ENCODE results near the gene PIH1D2.
"Not testable (repeated sequence)": the region's sequence is repeated elsewhere in the genome, so short reads cannot be mapped to it uniquely, and the experiment has no call there.

PIH1D2 gene, protein sequence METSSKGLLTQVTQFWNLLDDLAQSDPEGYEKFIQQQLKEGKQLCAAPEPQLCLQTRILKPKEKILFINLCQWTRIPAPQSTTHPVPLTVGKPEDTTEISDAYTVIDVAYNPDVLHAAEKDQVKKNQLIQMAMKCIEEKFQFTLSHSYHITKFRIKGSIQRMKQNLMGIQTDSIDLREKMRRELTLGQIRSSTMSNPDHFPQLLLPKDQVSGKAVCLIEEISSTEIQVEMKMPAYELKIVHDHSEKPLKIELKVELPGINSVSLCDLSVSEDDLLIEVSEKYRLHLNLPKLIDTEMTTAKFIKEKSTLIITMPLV

DNA sequence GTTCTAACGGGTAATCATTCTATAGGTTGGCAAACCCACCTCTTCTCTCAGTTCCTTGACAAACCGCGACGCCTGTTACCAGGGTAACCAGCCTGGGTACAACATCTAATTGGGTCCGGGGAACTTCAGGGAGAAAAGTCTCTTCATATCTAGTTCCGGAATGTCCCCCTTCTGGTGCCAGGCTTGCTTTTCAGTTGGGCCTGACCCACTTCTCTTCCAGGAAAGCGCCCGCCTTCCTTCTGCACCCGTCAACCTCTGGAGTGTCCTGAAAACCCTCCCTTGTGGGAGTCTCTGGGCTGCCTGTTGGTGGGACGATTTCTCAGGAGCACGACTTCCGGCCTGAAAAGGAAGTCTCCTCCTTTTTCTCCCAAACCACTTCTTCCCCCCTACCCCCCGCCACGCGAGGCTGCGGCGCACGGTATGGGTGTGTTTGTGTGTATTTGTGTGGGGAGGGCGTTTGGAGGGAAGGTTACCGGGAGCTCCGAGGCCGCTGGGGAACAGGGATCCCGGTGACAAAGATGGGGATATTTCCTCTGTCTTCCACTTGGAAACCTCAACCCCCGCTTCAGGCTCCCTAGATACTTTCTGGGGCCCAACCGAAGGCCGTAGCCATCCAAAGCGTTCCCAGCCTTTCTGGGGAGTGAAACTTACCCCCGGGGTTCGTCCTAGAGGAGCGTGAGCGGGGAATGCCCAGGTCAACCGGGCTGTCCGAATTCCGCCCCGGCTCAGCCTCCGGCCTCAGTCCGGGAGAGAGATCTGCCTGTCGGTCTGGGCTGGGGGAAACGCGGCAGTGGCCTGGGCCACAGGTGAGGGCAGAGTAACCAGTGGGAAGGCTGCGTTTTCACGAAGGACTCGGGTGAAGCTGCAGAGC, at the start of gene PIH1D2, which contains the start of gene NKAPD1:
PIH1D2 (minus strand) TSS at position 77 of the 871 bp plus-strand sequence. CDS start 843 bp downstream, outside the sequence.
NKAPD1 (plus strand) TSS at position 359 of the 871 bp plus-strand sequence. CDS start 1,276 bp downstream, outside the sequence.
- peak; percentile 44 for DNase-seq (ENCODE audit: low read depth)

DNA sequence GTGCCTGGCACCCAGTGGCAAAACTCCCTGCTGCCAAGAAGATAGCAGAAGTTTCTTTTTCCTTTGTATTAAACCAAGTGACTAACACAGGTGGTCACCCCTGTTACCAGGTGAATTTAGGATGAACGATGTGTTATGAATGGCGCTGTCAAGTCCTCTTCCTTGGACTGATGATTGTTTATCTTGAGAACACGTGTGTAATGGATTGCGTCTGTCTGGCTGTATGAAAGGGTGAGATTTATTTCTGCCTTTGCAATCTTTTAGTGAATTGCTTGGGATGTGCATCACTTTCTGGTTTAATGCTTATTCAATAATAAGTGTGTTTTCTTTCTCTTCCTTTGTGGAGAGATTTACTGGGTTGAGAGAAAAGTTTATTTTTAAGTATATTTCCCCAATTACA, 49.3 kb upstream of the PIH1D2 start:
- DNase-seq (ENCODE audit: low read depth), result no peak

DNA sequence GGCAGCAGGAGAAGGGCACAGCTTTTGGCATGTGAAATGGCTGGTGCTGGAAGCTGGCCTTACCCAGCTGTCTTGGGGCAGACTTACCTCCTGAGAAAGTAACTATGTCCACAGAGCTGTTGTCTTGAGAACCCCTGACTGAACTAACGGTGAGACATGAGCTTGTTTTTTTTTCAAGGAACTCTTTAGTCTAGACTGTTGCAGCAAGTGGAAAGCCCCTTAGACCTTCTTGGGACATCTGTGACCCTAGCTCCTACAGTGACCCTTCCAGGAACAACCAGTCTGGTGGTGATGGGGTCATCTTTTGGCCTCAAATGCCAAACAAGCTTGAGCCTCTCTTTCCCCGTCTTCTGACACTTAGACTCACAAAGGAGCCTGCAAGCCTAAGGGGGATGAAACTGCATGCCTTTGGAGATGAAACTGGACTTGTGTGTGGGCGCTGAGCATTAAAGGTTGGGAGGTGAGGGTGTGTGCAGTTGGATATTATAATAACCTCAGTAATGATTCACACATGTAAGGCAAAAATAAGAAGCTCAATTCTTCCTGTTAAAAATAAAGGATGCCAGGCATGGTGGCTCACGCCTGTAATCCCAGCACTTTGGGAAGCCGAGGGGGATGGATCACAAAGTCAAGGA, 48.3 kb upstream of the PIH1D2 start:
- DNase-seq (ENCODE audit: low read depth), result no peak

DNA sequence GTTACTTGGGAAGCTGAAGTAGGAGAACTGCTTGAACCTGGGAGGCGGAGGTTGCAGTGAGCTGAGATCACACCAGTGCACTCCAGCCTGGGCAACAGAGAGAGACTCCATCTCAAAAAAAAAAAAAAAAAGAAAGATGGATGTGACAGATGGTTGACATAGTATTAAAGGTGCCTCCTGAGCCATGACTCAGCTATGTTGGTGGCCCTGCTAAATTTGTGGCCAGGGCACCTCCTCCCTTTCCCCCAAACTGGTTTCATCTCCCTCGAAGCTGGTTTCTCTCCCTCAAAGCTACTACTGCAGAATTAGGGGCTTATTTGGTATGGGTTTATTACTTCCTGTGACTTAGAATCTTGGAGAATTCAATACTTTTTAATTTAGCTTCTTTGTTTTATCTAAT, 44.4 kb upstream of the PIH1D2 start:
- no peak for DNase-seq (ENCODE audit: low read depth)

DNA sequence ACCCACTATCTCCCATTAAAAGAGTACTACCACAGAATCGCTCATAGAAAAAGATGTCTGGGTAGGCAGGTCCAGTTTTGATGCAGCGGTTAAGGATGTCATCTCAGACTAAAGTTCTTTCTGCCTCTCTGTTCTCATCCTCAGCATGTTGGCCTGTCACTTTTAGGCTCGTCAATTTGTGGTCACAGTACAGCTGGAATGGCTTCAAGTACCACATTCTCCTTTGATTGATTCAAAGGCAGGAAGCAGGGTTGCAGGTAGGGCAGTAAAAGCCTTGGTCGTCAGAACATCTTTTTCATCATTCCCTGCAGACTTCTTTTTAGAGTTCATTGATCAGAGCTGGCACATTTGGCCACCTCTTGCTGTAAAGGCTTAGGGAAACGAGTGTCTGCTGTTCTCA, 41.6 kb upstream of the PIH1D2 start:
- no peak for DNase-seq (ENCODE audit: low read depth)

DNA sequence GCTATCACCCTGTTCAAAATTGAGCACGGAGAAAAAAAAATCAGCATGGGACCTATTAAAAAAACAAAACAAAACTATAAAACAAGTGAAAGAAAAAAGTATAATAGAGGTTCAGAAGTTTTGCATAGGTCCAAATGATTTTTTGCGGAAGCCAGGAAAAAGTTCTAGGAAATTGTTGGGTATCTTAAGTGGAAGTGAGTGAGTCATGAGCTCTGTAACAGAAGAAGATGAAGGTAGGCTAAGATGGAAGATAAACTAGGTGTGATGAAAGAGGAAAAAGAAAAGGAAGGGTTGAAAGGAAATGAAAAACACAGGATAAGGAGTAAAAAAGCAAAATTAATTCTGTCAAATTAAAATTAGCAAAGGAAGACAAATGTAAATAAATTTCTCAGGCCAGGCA, 40.6 kb upstream of the PIH1D2 start:
- no peak for DNase-seq (ENCODE audit: low read depth)

DNA sequence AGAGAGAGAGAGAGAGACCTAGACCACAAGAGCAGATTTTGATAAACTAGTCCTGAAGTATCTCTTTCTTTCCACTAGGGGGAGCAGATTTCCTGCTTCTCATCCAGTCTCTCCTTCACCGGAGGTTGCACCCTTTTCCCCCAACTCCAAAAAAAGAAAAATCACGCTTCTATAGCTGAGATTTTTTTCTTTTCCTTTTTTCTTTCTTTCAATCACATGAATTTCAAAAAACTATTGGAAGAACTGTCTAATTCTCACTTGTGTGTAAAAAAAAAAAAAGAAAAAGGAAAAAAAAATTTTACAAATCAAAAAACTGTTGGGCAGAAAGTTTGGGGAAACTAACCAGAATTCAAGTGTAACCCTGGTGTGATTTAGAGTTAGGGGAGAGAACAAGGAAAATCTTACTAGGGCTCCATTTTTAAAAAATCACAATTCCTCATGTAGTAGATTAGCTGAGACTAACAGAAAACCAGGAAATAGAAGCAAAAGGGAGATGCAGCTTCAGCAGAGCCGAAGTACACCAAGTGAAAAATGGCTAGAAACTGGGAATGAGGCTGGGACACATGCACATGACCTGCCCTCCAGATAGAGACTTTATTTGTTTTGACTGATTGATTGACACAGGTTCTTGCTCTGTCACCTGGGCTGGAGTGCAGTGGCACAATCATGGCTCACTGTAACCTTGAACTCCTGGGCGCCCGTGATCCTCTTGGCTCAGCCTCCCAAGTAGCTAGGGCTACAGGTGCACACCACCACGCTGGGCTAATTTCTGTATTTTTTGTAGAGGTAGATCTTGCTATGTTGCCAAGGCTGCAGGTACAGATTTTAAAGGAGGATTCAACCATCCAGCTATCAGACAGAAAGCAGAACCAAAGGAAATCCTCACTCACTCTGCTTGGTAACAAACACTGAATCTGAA, 40.0 kb upstream of the PIH1D2 start:
- DNase-seq (ENCODE audit: low read depth), result peak; percentile 64

DNA sequence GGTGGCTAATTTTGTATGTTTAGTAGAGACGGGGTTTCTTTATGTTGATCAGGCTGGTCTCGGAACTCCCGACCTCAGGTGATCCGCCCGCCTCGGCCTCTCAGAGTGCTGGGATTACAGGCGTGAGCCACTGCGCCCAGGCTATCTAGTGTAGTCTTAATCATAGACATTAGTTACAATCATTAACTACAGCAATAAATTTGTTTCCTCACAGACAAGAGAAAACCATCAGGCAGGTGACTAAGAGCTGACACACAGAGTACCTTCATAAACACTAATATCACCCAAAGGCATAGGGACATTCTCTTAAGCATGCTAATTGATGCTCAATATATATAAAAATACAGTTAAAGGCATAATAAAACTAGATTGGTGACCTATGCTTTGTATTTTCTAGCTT, 32.3 kb upstream of the PIH1D2 start:
- no peak for DNase-seq (ENCODE audit: low read depth)

DNA sequence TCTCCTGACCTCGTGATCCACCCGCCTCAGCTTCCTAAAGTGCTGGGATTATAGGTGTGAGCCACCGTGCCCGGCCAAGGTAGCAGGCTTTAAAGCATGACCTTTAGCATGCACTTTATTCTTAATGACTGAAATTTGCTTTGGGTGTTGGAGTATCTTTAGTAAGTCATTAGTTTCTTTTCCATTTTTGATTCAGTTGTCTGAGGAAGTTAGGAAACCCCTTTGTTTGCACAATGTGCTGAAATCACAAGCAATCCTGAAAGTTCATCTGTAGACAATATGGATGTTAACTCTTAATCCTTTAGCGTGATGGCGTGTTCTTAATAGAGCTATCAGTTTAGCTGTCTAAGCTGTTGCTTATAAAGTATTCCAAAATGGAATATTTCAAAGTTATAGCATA, 29.6 kb upstream of the PIH1D2 start:
- no peak for DNase-seq (ENCODE audit: low read depth)

DNA sequence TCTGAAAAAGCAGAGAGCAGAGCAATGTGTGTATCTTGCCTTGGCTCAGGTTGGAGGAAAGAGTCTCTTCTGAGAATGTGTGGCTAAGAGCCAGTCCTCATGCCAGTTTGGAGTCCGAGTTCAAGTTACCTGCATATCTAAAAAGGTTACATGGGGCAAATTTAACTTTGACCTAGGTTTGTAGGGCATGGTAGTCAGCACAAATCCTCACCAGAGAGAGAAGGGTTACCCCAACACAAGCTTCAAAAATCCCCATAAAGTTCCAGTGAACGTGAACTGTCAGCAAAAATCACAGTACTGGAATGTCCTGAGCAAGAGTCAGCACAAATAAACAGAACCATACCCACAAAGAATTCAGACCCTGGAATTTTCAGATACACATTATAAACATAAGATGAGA, 26.6 kb upstream of the PIH1D2 start:
- DNase-seq (ENCODE audit: low read depth), result no peak

DNA sequence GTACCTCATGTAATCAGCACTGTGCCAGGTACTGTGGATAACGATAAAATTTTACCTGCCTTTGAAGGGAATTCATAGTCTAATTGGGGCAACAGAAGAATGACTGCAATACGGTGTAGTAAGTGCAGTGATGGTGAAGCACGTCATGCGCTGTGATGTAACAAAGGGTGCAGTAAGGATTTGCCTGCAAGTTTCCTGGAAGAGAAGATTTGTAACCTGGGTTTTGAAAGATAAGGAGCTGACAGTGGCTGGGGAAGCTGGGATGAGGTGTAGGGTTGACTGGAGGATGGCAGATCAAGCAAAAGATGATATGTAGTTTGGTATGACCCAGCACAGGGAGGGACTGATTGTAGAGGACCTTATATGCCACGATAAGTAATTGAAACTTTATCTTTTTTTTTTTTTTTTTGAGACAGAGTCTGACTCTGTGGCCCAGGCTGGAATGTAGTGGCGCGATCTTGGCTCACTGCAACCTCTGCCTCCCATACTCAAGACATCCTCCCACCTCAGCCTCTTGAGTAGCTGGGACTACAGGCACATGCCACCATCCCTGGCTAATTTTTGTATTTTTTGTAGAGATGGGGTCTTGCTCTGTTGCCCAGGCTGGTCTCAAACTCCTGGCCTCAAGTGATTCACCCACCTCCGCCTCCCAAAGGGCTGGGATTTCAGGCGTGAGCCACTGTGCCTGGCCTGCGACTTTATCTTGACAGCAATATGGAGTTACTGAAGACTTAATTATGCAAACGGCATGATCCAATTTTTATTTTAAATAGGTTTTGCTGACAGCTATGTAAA, 24.1 kb upstream of the PIH1D2 start:
- DNase-seq (ENCODE audit: low read depth), result no peak

DNA sequence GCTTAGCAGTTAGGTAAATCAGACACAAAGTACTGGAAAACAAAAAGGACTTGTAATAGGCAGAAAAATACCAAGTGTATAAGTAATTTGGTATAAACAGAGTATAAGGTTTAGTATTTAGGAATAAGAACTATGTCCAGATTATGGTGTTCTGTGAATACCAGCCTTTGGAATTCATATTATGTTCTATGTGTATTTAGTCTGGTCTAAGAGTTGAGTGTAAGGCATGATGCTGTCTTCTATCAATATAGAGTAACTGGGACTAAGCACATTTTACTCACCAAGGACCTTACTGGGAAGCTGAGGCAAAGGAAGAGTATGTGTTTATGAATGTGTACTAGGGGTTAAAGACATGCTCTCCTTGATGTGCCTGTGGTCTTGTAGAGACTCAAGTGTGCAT, 22.4 kb upstream of the PIH1D2 start:
- DNase-seq (ENCODE audit: low read depth), result no peak

DNA sequence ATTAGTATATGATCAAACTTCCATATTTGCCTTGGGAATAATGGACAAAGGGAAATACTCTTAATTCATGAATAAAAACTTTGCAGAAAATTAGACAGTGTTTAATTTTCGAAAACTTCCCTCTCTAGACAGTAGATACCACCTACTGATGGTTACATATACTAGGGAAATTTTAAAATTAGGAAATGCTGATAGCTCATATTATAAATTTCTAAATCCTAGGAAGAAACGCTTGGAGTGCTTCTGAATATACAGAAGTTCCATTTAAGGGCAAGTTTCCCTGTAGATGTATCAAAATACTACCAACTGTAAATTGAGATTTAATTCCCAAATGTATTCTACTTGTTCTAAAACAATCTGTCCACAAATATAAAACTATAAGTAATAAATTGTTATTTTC, 21.5 kb upstream of the PIH1D2 start:
- not testable (repeated sequence) for DNase-seq (ENCODE audit: low read depth)

DNA sequence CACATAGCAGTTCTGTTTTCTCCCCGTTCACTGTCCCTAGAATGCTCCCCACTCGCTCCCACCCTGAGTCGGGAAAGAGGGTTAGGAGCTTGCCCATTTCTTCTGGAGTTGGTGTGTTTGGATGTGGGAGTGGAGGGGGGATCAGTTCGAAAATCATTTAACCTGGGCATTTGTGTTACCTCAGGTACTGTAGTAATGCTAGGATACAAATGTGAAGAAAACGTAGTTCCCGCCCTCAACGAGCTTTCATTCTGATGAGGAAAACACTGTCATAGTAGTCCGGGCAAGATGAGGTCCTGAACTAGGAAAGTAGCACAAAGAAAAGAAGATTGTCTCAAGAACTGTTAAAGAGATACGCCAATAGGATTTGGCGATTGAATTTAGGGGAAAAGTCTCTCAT, 13.4 kb upstream of the PIH1D2 start:
- DNase-seq (ENCODE audit: low read depth), result no peak

DNA sequence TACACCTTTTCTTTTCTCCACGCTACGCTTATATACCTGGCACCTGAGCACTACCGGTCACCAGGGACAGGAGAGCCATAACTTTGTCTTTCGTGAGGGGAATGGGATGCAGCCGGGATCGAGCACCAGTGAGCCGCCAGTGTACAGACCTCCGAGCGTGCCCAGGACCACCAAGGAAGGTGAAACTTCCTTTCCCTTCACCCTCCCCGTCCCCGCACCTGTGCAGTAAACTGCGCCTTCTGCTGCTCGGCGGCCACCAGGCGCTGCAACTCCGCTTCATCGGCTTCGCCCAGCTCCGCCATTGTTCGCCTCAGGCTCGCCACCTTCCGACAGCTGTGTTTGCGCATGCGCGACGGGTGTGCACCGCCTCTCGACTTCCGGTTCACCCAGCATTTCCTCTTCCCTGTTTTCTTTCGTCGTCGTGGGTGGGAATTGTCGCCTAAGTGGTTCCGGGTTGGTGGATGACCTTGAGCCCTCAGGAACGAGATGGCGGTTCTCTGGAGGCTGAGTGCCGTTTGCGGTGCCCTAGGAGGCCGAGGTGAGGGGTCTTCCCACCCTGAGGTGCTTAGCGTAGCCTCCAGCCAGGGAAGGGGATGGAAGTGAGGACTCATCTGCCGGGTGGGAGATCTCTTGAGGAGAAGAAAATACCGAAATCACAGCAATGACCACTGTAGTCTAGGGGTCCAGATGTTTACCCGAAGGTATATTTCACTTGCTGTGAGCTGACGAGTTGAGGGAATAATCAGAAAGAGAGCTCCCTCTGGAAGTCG, 12.8 kb upstream of the PIH1D2 start, which contains the start of the genes SDHD and TIMM8B:
SDHD (plus strand) TSS at position 452 of the 770 bp plus-strand sequence; CDS start at position 487, 35 bp downstream.
TIMM8B (minus strand) TSS at position 335 of the 770 bp plus-strand sequence; CDS start at position 302, 33 bp downstream.
- DNase-seq (ENCODE audit: low read depth), result peak; percentile 94

DNA sequence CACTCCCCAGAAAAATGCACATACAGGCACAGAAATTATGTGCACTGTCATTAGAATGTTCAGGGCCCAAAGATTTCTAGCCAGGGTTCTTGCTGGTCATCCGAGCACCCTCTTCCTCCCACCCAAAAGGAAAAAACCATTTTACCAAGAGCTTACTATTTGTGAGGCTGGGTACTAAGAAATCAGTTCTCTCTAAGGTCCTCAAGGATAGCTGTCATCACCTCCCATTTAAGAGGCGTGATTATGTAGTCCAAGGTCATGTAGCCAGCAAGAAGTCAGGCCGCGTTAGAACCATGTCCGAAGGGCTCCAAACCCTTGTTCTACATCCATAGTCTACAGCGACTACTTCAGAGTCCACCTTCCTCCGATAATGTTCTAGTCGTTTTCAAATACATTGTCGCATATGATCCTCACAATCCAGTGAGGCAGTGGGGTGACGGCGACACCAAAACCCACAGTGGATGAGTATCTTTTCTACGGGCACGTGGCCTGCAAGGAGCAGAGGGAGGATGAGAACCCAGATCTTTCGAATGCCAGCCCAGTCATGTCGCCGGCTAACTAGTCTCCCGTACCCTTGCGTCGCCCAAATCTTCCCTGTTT, 12.1 kb upstream of the PIH1D2 start:
- DNase-seq (ENCODE audit: low read depth), result no peak

DNA sequence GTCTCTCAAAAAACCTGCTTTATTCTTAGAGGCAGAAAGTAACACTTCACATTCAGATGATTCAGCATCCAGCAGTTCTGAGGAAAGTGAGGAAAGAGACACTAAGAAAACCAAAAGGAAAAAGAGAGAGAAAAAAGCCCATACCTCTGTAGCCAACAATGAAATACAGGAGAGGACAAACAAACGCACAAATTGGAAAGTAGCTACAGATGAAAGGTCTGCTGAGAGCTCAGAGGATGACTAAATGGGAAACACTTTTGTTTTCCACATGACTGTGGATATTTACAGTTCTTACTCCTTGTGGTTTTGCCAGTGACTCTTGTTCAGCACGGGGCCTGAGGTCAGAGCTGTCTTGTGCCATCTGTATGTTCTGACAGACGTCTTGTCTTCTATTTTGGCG, 8.9 kb upstream of the PIH1D2 start:
- DNase-seq (ENCODE audit: low read depth), result no peak

DNA sequence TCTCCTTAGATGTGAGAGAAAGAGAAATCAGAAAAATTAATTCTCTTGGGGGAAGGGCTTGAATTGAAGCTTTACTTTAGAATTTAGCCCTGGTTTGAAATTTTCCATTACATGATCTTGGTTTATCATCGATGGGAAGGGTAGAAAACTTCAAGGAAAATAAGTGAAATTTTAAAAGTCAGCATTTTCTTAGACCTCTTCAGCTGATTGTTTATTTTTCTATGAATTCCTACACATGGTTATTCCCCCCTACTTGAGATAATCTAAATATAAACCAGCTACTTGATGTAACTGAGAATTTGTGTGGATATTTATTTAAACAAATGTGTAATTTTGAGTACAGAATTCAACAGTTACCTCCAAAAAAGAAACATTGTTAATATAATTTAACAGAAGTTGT, 10.9 kb downstream of the PIH1D2 start:
- DNase-seq (ENCODE audit: low read depth), result no peak

DNA sequence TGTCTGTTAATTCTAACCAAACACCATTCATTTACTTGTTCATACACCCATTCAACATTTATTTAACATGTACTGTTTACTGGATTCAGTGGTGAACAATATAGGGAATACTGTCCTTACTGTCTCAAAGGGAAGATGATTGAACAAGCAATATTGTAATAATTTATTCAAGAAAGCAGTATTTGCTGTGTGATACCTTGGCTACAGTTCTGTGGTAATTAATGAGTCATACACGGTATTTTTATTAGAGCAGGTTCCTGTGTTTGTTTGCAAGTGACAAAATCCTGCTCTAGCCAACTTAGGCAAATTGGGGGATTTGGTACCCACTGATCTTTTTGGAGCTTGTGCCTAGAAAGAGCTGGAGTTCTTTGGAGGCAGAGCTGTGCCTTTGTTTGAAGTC, 15.7 kb downstream of the PIH1D2 start:
- DNase-seq (ENCODE audit: low read depth), result no peak

Data from CMK (cell line).